Activated B cell treated with CpG ODN at 0.5 μM for 24 hours (primary cell): ENCODE results near the gene GLS. TPM values are rescaled to one million over a fixed set of nuclear protein-coding genes. Genes with fewer than 3 reads are reported as not detected.
"Not testable (repeated sequence)": the region's sequence is repeated elsewhere in the genome, so short reads cannot be mapped to it uniquely, and the experiment has no call there.

Source experiments
- ATAC-seq: fragments of 200-7000 bp; cut with Tn5 transposase; one replicate; pipeline ENCODE4 v1.10.0; 2021; ENCODE audit warnings: low read depth, mild to moderate bottlenecking, moderate library complexity
- CTCF ChIA-PET: fragments of 350-600 bp; sonication (Branson Sonifier 250); formaldehyde crosslinking; loops from one replicate; lab custom pipeline; 2021; ENCODE audit warnings: antibody characterized with exemption; lab: Charles Lee
- POLR2A ChIA-PET: fragments of 350-600 bp; sonication (Branson Sonifier 250); formaldehyde crosslinking; loops from one replicate; lab custom pipeline; 2021; ENCODE audit warnings: antibody characterized with exemption; lab: Charles Lee
- DNase-seq: peaks from one replicate; pipeline ENCODE4 v3.0.0; 2022
- H3K27ac Mint-ChIP-seq: one replicate; pipeline ENCODE4 v1.8.0; 2020; ENCODE audit warnings: mixed read lengths
- H3K27me3 Mint-ChIP-seq: one replicate; pipeline ENCODE4 v1.8.0; 2021; ENCODE audit warnings: mixed read lengths
- H3K36me3 Mint-ChIP-seq: one replicate; pipeline ENCODE4 v1.8.0; 2021; ENCODE audit warnings: low read depth, mixed read lengths
- H3K4me1 Mint-ChIP-seq: one replicate; pipeline ENCODE4 v1.8.0; 2021; ENCODE audit warnings: mixed read lengths
- H3K4me3 Mint-ChIP-seq: one replicate; pipeline ENCODE4 v1.8.0; 2020; ENCODE audit warnings: mild to moderate bottlenecking, mixed read lengths
- H3K9me3 Mint-ChIP-seq: one replicate; pipeline ENCODE4 v1.8.0; 2020; ENCODE audit warnings: mixed read lengths
- CTCF ChIP-seq: fragments of 200-600 bp; IDR thresholded peaks from one replicate; pipeline ENCODE4 v1.8.0; 2022; ENCODE audit warnings: antibody characterized with exemption, mild to moderate bottlenecking
- intact Hi-C: fragments of 100-400 bp; cut with micrococcal nuclease; formaldehyde crosslinking; loops from one replicate; pipeline ENCODE4 v1.15.1; 2024
- total RNA-seq: library from RNA; stranded (reverse); gene quantifications from 2 replicates; pipeline ENCODE4 v1.2.3, GENCODE V29; 2022

The GLS gene
- total RNA-seq, 1 donor from 2014 or later = 255 TPM

- CTCF ChIA-PET = interaction anchor here (1.4 to 2.6 kb wide), 2 partner anchors 39 to 98 kb away, joined by 3 to 25 read pairs; no protein-coding TSS in a partner anchor
- POLR2A ChIA-PET = no interaction called here
- Mint-ChIP-seq H3K36me3 (no peaks in the 10 kb centered on the region), H3K27ac (no peak overlapping the region), H3K4me1 (peaks cover 18% of the 10 kb centered on the region), H3K4me3 (no peak overlapping the region), H3K9me3 (no peaks in the 10 kb centered on the region), H3K27me3 (no peaks in the 10 kb centered on the region)
- TF ChIP-seq CTCF = no peak
- intact Hi-C loops = loop anchor here (1.0 kb wide), 1 partner anchor 98 kb away; no protein-coding TSS in a partner anchor
- ATAC-seq (no peak), DNase-seq (no peak)
Observed at GRCh38 chr2:190948671-190949070, 68.0 kb downstream of the GLS start.

GRCh38 chr2:190950566-190950991 is 70.0 kb downstream of the GLS start:
- TF ChIP-seq CTCF = no peak
- Mint-ChIP-seq H3K4me1 (peaks cover 18% of the 10 kb centered on the region), H3K27me3 (no peaks in the 10 kb centered on the region), H3K9me3 (peaks cover under 1% of the 10 kb centered on the region), H3K27ac (no peak overlapping the region), H3K36me3 (peaks cover 6% of the 10 kb centered on the region), H3K4me3 (no peak overlapping the region)
- ChIA-PET POLR2A (interaction anchor here (0.7 kb wide), 1 partner anchor 10 kb away, joined by 3 read pairs; no protein-coding TSS in a partner anchor), CTCF (interaction anchor here (0.7 kb wide), 1 partner anchor 100 kb away, joined by 3 read pairs; no protein-coding TSS in a partner anchor)
- ATAC-seq (no peak), DNase-seq (no peak)
- intact Hi-C loops = no loop called here

- peaks cover 20% of the 10 kb centered on the region for H3K36me3 Mint-ChIP-seq
- intact Hi-C loops = no loop called here
- no peaks in the 10 kb centered on the region for H3K27me3 Mint-ChIP-seq
- no peak overlapping the region for H3K4me3 Mint-ChIP-seq
- peaks cover under 1% of the 10 kb centered on the region for H3K4me1 Mint-ChIP-seq
- peaks cover 4% of the 10 kb centered on the region for H3K9me3 Mint-ChIP-seq
- CTCF ChIA-PET = no interaction called here
- POLR2A ChIA-PET = no interaction called here
- TF ChIP-seq CTCF = no peak
- DNase-seq (no peak), ATAC-seq (no peak)
- H3K27ac Mint-ChIP-seq = no peak overlapping the region
Observed at GRCh38 chr2:190953257-190953656, 72.6 kb downstream of the GLS start.

GRCh38 chr2:190959911-190960788 is 79.5 kb downstream of the GLS start:
- intact Hi-C loops = no loop called here
- DNase-seq = no peak
- Mint-ChIP-seq H3K4me3 (no peak overlapping the region), H3K27ac (no peak overlapping the region), H3K9me3 (peaks cover 4% of the 10 kb centered on the region), H3K36me3 (peaks cover 69% of the 10 kb centered on the region), H3K27me3 (no peaks in the 10 kb centered on the region), H3K4me1 (peaks cover 9% of the 10 kb centered on the region)
- TF ChIP-seq CTCF = no peak
- POLR2A ChIA-PET = interaction anchor here (0.6 to 0.7 kb wide), 2 partner anchors 10 to 73 kb away, joined by 3 read pairs; no protein-coding TSS in a partner anchor
- CTCF ChIA-PET = no interaction called here
- no peak for ATAC-seq

- H3K4me1 Mint-ChIP-seq, DNase-seq, ATAC-seq, H3K4me3 Mint-ChIP-seq, H3K27ac Mint-ChIP-seq, H3K27me3 Mint-ChIP-seq, H3K9me3 Mint-ChIP-seq, intact Hi-C loops, POLR2A ChIA-PET: not testable (repeated sequence)
- peaks cover 66% of the 10 kb centered on the region for H3K36me3 Mint-ChIP-seq
- CTCF ChIA-PET = interaction anchor here (1.2 kb wide), 1 partner anchor 111 kb away, joined by 3 read pairs; no protein-coding TSS in a partner anchor
Observed at GRCh38 chr2:190961117-190961516, 80.5 kb downstream of the GLS start.
